ENCODE results near the gene SH2D1B. TPM values are rescaled to one million over a fixed set of nuclear protein-coding genes. Genes with fewer than 3 reads are reported as not detected.

SH2D1B gene
- total and polyA plus RNA-seq, 8 donors, result 0.33 to 0.73 TPM; not detected in 6

GRCh38 chr1:162390396-162391185, 21.3 kb downstream of the SH2D1B start:
- intact Hi-C loops (cut with DNase I; ENCODE audit: low total_unique reads), result no loop called here
- no peak for DNase-seq
- H3K27ac ChIP-seq, result no peak overlapping the region

GRCh38 chr1:162389971-162390370, 22.0 kb downstream of the SH2D1B start:
- 75 to 83% (median 77%) methylated on average over 8 to 9 of the region's 9 CpGs for whole genome bisulfite sequencing, 5 donors
- H3K27me3 ChIP-seq, result peaks cover 0 to 4% (median 0%) of the 10 kb centered on the region in 3 donors
- H3K4me3 ChIP-seq, result no peak overlapping the region
- no peak for TF ChIP-seq POLR2AphosphoS5 (IDR thresholded peaks at IDR 0.05)
- TF ChIP-seq POLR2A (IDR thresholded peaks at IDR 0.05), result no peak
- TF ChIP-seq EP300 (IDR thresholded peaks at IDR 0.05), result no peak
- TF ChIP-seq CTCF (IDR thresholded peaks at IDR 0.05), result no peak
- H3K36me3 ChIP-seq, result peaks cover 0 to 12% (median 0%) of the 10 kb centered on the region in 4 donors
- H3K9me3 ChIP-seq, result no peaks in the 10 kb centered on the region
- no peak for DNase-seq
- H3K4me1 ChIP-seq, result peaks cover 0 to 8% (median 3%) of the 10 kb centered on the region in 4 donors
- intact Hi-C loops (cut with DNase I; ENCODE audit: low total_unique reads), result loop anchor here (5.0 kb wide), 1 partner anchor 338 kb away; no protein-coding TSS in a partner anchor
- H3K27ac ChIP-seq, result no peak overlapping the region

More at GRCh38 chr1:162390396-162391185, 21.3 kb downstream of the SH2D1B start:
- 74 to 81% (median 77%) methylated on average over 15 of the region's 15 CpGs for WGBS, 5 donors
- Histone ChIP-seq H3K27me3 (peaks cover 0 to 4% (median 0%) of the 10 kb centered on the region in 3 donors), H3K4me3 (no peak overlapping the region), H3K36me3 (peaks cover 0 to 6% (median 0%) of the 10 kb centered on the region in 4 donors), H3K9me3 (no peaks in the 10 kb centered on the region), H3K4me1 (peaks cover 0 to 8% (median 3%) of the 10 kb centered on the region in 4 donors)
- no peak for TF ChIP-seq POLR2A (IDR thresholded peaks at IDR 0.05)
- no peak for TF ChIP-seq POLR2AphosphoS5 (IDR thresholded peaks at IDR 0.05)
- no peak for TF ChIP-seq EP300 (IDR thresholded peaks at IDR 0.05)
- no peak for TF ChIP-seq CTCF (IDR thresholded peaks at IDR 0.05)

GRCh38 chr1:162389021-162389818, 22.7 kb downstream of the SH2D1B start:
- Histone ChIP-seq H3K36me3 (peaks cover 0 to 19% (median under 1%) of the 10 kb centered on the region in 4 donors), H3K4me3 (no peak overlapping the region), H3K4me1 (peaks cover 0 to 8% (median 3%) of the 10 kb centered on the region in 4 donors), H3K27me3 (no peaks in the 10 kb centered on the region), H3K9me3 (no peaks in the 10 kb centered on the region), H3K27ac (no peak overlapping the region)
- TF ChIP-seq POLR2AphosphoS5 (IDR thresholded peaks at IDR 0.05) (no peak), EP300 (IDR thresholded peaks at IDR 0.05) (no peak), POLR2A (IDR thresholded peaks at IDR 0.05) (no peak)
- intact Hi-C loops (cut with DNase I; ENCODE audit: low total_unique reads), result loop anchor here (5.0 kb wide), 1 partner anchor 337 kb away; no protein-coding TSS in a partner anchor
- peak in 1 of 2 donors; percentile 19 for DNase-seq
- WGBS, 5 donors, result 50 to 58% (median 53%) methylated on average over 11 of the region's 11 CpGs

- no peaks in the 10 kb centered on the region for H3K9me3 ChIP-seq
- no peak for DNase-seq
- H3K4me3 ChIP-seq, result no peak overlapping the region
- TF ChIP-seq POLR2AphosphoS5 (IDR thresholded peaks at IDR 0.05) (no peak), POLR2A (IDR thresholded peaks at IDR 0.05) (no peak), CTCF (IDR thresholded peaks at IDR 0.05) (no peak), EP300 (IDR thresholded peaks at IDR 0.05) (no peak)
- WGBS, 5 donors, result 83 to 100% (median 93%) methylated on average over 4 to 5 of the region's 5 CpGs
- no peaks in the 10 kb centered on the region for H3K27me3 ChIP-seq
- intact Hi-C loops (cut with DNase I; ENCODE audit: low total_unique reads), result loop anchor here (5.0 kb wide), 1 partner anchor 336 kb away; no protein-coding TSS in a partner anchor
- no peak overlapping the region for H3K27ac ChIP-seq
- peaks cover 0 to 8% (median 3%) of the 10 kb centered on the region in 4 donors for H3K4me1 ChIP-seq
- H3K36me3 ChIP-seq, result peaks cover 0 to 25% (median 6%) of the 10 kb centered on the region in 4 donors
Measured at GRCh38 chr1:162388615-162389014, 23.3 kb downstream of the SH2D1B start.
